Lung microvascular endothelial cell (primary cell): ENCODE data around the gene LINC00305. TPM values are rescaled to one million over a fixed set of nuclear protein-coding genes. Genes with fewer than 3 reads are reported as not detected.

Source experiments
- DNase-seq, 2 donors: peaks; one replicate each; pipeline versions ENCODE4 v3.0.0 to v3.0.0-alpha.2; 2010; ENCODE audit warnings: low read depth in 2 of 2
- total RNA-seq: library from RNA; depleted of rRNA; stranded (reverse); fragments of >200 nt; gene quantifications from 2 replicates; pipeline ENCODE4 v1.2.1, GENCODE V29; 2014

Gene LINC00305
- total RNA-seq, 1 donor from 2014 or later, result 0.20 TPM

GRCh38 chr18:64115881-64116280 is 33.0 kb downstream of the LINC00305 start:
- no peak for DNase-seq

- DNase-seq, result no peak
Measured at GRCh38 chr18:64111950-64112349, 36.9 kb downstream of the LINC00305 start.

GRCh38 chr18:64110692-64111480 is 38.0 kb downstream of the LINC00305 start:
- DNase-seq, result peak in 1 of 2 donors; percentile 7

GRCh38 chr18:64103986-64104385 is 44.9 kb downstream of the LINC00305 start:
- no peak for DNase-seq

GRCh38 chr18:64100116-64100922 is 48.6 kb downstream of the LINC00305 start:
- DNase-seq, result no peak

- DNase-seq, result no peak
Measured at GRCh38 chr18:64099244-64099643, 49.6 kb downstream of the LINC00305 start.

- DNase-seq, result peak in 1 of 2 donors; percentile 37
Measured at GRCh38 chr18:64097497-64097896, 51.4 kb downstream of the LINC00305 start.

GRCh38 chr18:64095056-64095455 is 53.8 kb downstream of the LINC00305 start:
- DNase-seq, result no peak

GRCh38 chr18:64094210-64094609 is 54.7 kb downstream of the LINC00305 start:
- no peak for DNase-seq

- no peak for DNase-seq
Measured at GRCh38 chr18:64091526-64091925, 57.4 kb downstream of the LINC00305 start.

- DNase-seq, result no peak
Measured at GRCh38 chr18:64090876-64091275, 58.0 kb downstream of the LINC00305 start.

GRCh38 chr18:64083916-64084315 is 65.0 kb downstream of the LINC00305 start:
- DNase-seq, result no peak

- no peak for DNase-seq
Measured at GRCh38 chr18:64082513-64082912, 66.4 kb downstream of the LINC00305 start.

- DNase-seq, result no peak
Measured at GRCh38 chr18:64082054-64082453, 66.8 kb downstream of the LINC00305 start.

GRCh38 chr18:64073971-64074370 is 74.9 kb downstream of the LINC00305 start:
- peak in 1 of 2 donors; percentile 5 for DNase-seq

- no peak for DNase-seq
Measured at GRCh38 chr18:64055019-64055418, 93.9 kb downstream of the LINC00305 start.

- no peak for DNase-seq
Measured at GRCh38 chr18:64053246-64053645, 95.6 kb downstream of the LINC00305 start.

- no peak for DNase-seq
Measured at GRCh38 chr18:64052772-64053171, 96.1 kb downstream of the LINC00305 start.

- DNase-seq, result no peak
Measured at GRCh38 chr18:64044616-64045015, 104.3 kb downstream of the LINC00305 start.

GRCh38 chr18:64042728-64043358 is 106.0 kb downstream of the LINC00305 start:
- DNase-seq, result no peak

- peak; percentile 26 to 52 for DNase-seq
Measured at GRCh38 chr18:64037812-64038414, 111.0 kb downstream of the LINC00305 start.

- DNase-seq, result no peak
Measured at GRCh38 chr18:64032312-64032711, 116.6 kb downstream of the LINC00305 start.
